ENCODE data around the gene PKP2.

Gene PKP2

DNA sequence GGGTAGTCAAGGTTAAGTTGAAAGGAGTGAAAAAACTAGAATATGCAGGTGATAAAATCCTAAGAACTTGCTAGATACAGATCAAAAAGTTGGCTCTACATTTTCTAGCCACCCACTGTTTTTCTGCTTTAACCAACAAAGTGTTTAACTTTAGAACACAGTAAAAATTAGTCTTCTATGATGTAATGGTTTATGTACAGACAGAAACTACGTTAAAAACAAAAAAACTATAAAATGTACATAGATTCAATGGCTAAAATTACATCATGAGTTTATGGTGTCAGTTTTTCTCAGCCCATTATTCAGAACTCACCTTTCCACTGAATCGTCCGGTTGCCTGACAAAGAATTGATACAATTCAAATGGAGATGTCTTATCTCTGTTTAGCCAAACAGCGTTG lies 143.0 kb downstream of the PKP2 start:
- DNase-seq (ENCODE audit: low spot score), result no peak

GRCh38 chr12:32743264-32743663 lies 153.3 kb downstream of the PKP2 start:
- no peak for DNase-seq (ENCODE audit: low spot score)

GRCh38 chr12:32742133-32742532 lies 154.4 kb downstream of the PKP2 start:
- DNase-seq (ENCODE audit: low spot score), result no peak

All from GM03348 (cell line).